Measurements from ENCODE around the gene RXRB. TPM values are rescaled to one million over a fixed set of nuclear protein-coding genes. Genes with fewer than 3 reads are reported as not detected.

Gene RXRB
- total RNA-seq, 2 experiments from 2014 or later, result 44.0 to 45.0 TPM

DNA sequence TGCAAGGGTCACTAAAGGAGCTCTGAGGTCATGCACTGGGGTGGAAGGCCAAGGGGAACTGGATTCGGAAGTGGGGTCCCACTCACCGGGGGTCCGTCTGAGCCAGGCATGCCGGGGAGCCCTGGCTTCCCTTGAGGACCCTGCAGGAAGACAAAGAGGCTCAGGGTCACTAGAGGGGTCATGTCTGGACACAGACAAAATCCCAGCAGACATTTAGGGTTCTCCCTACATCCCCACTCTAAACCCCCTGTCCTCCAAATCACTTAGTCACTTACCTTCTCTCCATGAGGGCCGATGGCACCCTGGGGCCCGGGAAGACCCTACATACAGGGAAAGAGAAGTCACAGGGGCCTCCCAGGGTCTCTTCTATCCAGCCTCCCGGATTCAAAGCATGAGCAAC is 23.6 kb downstream of the RXRB start:
- peaks cover 5% of the 10 kb centered on the region for H3K27me3 Mint-ChIP-seq
- CTCF ChIA-PET, result no interaction called here
- H3K4me1 Mint-ChIP-seq, result no peaks in the 10 kb centered on the region
- no peak overlapping the region for H3K4me3 Mint-ChIP-seq
- H3K36me3 Mint-ChIP-seq (ENCODE audit: low read depth), result no peaks in the 10 kb centered on the region
- H3K27ac Mint-ChIP-seq, result no peak overlapping the region
- POLR2A ChIA-PET, result no interaction called here
- DNase-seq, result no peak
- no peaks in the 10 kb centered on the region for H3K9me3 Mint-ChIP-seq

DNA sequence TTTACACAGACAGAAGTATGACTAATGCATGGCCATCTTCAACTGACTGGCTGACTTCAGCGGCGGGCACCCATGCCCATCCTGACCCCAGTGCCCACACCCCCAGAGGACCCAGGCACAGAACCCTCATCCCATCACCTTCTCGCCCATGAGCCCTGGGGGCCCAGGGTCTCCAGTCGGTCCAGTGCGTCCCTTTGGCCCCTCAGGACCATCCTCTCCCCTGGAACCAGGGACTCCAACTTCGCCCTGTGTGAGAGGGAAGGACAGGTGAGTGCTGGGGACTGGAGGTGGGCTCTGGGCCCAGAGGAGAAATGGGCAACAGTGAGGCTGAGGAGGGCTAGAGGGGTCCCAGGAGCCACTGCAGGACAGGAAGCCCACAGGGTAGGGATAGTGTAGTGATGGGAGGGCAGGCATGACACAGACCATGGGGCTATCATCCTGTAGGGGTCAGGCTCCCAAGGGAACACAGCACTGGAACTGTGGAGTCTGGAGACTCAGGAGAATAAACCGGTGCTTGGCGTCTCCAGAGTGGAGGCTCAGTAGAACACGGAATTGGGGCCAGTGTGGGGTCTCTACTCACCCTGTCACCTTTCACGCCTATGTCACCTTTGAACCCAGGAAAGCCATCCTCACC is 24.9 kb downstream of the RXRB start:
- DNase-seq, result no peak
- Mint-ChIP-seq H3K9me3 (no peaks in the 10 kb centered on the region), H3K4me3 (no peak overlapping the region), H3K27ac (no peak overlapping the region), H3K4me1 (no peaks in the 10 kb centered on the region), H3K27me3 (peaks cover 5% of the 10 kb centered on the region), H3K36me3 (ENCODE audit: low read depth) (no peaks in the 10 kb centered on the region)
- CTCF ChIA-PET, result no interaction called here
- POLR2A ChIA-PET, result no interaction called here

DNA sequence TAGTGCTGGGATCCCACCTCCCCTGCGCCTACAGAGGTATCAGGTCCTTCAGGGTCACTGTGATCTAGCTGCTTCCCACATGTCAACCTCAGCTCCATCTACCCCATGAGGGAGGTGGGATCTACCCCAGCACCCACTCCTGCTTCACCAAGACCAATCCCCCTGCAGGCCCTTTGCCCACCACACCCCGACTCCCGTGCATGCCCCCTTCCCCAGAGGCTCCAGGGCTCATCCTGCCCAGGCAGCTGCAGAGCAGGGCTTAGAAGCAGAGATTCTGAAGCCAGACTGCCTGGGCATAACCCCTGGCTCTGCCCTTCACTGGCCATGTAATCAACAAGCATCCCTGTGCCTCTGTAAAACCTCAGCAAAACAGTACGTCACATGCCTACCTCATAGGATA is 25.7 kb downstream of the RXRB start:
- Mint-ChIP-seq H3K9me3 (no peaks in the 10 kb centered on the region), H3K27me3 (peaks cover 2% of the 10 kb centered on the region), H3K36me3 (ENCODE audit: low read depth) (no peaks in the 10 kb centered on the region), H3K4me3 (no peak overlapping the region), H3K4me1 (no peaks in the 10 kb centered on the region), H3K27ac (no peak overlapping the region)
- no peak for DNase-seq
- ChIA-PET CTCF (no interaction called here), POLR2A (no interaction called here)

- POLR2A ChIA-PET, result interaction anchor here (2.3 kb wide), 1 partner anchor 75 kb away, joined by 9 read pairs; no protein-coding TSS in a partner anchor
- DNase-seq, result no peak
- no peaks in the 10 kb centered on the region for H3K9me3 Mint-ChIP-seq
- peaks cover 2% of the 10 kb centered on the region for H3K27me3 Mint-ChIP-seq
- H3K4me1 Mint-ChIP-seq, result no peaks in the 10 kb centered on the region
- no peaks in the 10 kb centered on the region for H3K36me3 Mint-ChIP-seq (ENCODE audit: low read depth)
- no peak overlapping the region for H3K4me3 Mint-ChIP-seq
- H3K27ac Mint-ChIP-seq, result no peak overlapping the region
- CTCF ChIA-PET, result interaction anchor here (0.6 to 1.8 kb wide), 2 partner anchors 12 to 75 kb away, joined by 3 to 5 read pairs; no protein-coding TSS in a partner anchor
These were observed 26.8 kb downstream of the RXRB start for GRCh38 chr6:33173535-33174180.

DNA sequence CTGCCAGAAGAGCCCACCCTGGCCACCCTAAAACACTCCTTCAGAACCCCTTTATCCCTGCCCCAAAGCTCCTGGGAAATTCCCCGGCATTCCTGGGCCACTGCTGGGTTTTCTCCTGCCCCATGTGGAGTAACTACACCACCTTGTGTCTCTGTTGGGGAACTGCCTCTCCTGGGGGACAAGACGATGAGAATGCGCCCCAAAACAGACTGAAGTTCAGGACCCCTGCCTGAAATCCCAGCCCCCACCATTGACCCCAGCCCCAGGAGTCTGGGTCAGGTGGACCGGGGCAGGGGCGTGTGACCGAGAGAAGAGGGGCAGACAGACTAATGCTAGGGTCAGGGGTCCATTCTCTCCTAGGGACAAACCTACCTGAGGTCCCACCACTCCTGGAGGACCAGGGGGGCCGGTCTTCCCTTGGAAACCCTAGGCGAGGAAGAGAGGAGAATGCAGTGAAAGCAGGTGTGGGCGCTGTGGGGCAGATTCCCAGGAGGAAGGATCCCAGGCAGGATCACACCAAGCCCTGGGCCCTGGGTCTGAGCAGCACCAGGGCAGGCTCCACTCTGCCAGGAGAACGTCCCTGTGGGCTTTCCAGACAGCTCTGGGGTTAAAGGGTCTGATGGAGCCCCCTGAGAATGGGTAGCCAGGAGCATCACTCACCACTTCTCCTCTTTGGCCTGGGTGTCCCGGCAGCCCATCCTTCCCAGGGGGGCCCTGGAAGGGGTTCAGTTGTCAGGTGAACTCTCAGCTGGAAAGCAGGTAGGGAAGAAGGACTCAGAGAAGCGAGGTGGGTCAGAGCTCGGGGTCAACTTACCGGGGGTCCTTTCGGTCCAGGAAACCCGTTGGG is 27.6 kb downstream of the RXRB start:
- Mint-ChIP-seq H3K4me3 (no peak overlapping the region), H3K27ac (no peak overlapping the region), H3K4me1 (no peaks in the 10 kb centered on the region), H3K27me3 (peaks cover 2% of the 10 kb centered on the region), H3K36me3 (ENCODE audit: low read depth) (no peaks in the 10 kb centered on the region), H3K9me3 (no peaks in the 10 kb centered on the region)
- POLR2A ChIA-PET, result interaction anchor here (2.3 kb wide), 1 partner anchor 76 kb away, joined by 9 read pairs; no protein-coding TSS in a partner anchor
- CTCF ChIA-PET, result interaction anchor here (0.6 to 1.8 kb wide), 2 partner anchors 11 to 75 kb away, joined by 3 to 5 read pairs; no protein-coding TSS in a partner anchor
- DNase-seq, result no peak

DNA sequence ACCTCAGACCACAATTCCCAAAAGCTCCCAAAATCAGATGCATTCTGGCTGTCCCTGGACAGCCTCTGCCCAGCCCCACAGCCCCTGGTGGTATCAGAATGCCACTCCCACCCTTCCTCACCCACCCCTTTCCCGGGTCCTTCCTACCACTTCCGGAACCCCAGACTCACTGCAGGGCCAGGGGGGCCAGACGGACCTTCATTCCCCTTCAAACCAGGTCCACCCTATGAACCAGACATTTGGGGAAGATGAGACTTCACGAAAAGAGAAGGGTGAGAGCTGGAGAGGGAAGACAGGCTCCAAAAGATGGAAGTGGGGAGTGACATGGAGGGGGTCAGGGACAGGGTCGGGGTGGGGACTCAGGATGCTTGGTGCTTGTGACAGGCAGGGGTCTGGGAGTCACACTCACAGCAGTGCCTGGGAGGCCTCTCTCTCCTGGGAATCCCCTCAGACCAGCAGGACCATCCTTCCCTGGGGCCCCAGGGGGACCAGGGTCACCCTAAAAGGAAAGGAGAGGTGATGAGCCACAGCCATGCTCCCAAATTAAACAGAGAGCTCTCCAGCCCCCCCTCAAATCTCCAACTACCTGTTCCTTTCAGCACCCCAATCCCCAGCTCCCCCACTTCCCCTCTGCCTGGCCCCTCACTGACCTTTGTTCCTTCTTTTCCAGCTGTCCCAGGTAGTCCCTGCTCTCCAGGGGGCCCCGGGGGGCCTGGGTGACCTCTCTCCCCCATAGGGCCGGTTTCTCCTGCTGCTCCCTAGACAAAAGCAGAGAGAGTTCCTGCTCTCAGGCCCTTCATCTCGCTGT is 28.4 kb downstream of the RXRB start:
- CTCF ChIA-PET, result interaction anchor here (1.0 to 1.8 kb wide), 2 partner anchors 13 to 76 kb away, joined by 3 to 5 read pairs; no protein-coding TSS in a partner anchor

GRCh38 chr6:33171016-33171879 is 29.2 kb downstream of the RXRB start:
- POLR2A ChIA-PET, result no interaction called here
- CTCF ChIA-PET, result interaction anchor here (1.0 kb wide), 1 partner anchor 12 kb away, joined by 3 read pairs; no protein-coding TSS in a partner anchor
- no peaks in the 10 kb centered on the region for H3K4me1 Mint-ChIP-seq
- DNase-seq, result no peak
- peaks cover 2% of the 10 kb centered on the region for H3K27me3 Mint-ChIP-seq
- H3K27ac Mint-ChIP-seq, result no peak overlapping the region
- no peak overlapping the region for H3K4me3 Mint-ChIP-seq
- H3K9me3 Mint-ChIP-seq, result no peaks in the 10 kb centered on the region
- no peaks in the 10 kb centered on the region for H3K36me3 Mint-ChIP-seq (ENCODE audit: low read depth)

More for the DNA sequence above, 28.4 kb downstream of the RXRB start:
- Mint-ChIP-seq H3K9me3 (no peaks in the 10 kb centered on the region), H3K36me3 (ENCODE audit: low read depth) (no peaks in the 10 kb centered on the region), H3K4me1 (no peaks in the 10 kb centered on the region), H3K27me3 (peaks cover 2% of the 10 kb centered on the region), H3K4me3 (no peak overlapping the region), H3K27ac (no peak overlapping the region)
- no peak for DNase-seq
- POLR2A ChIA-PET, result interaction anchor here (2.3 kb wide), 1 partner anchor 77 kb away, joined by 9 read pairs; no protein-coding TSS in a partner anchor

DNA sequence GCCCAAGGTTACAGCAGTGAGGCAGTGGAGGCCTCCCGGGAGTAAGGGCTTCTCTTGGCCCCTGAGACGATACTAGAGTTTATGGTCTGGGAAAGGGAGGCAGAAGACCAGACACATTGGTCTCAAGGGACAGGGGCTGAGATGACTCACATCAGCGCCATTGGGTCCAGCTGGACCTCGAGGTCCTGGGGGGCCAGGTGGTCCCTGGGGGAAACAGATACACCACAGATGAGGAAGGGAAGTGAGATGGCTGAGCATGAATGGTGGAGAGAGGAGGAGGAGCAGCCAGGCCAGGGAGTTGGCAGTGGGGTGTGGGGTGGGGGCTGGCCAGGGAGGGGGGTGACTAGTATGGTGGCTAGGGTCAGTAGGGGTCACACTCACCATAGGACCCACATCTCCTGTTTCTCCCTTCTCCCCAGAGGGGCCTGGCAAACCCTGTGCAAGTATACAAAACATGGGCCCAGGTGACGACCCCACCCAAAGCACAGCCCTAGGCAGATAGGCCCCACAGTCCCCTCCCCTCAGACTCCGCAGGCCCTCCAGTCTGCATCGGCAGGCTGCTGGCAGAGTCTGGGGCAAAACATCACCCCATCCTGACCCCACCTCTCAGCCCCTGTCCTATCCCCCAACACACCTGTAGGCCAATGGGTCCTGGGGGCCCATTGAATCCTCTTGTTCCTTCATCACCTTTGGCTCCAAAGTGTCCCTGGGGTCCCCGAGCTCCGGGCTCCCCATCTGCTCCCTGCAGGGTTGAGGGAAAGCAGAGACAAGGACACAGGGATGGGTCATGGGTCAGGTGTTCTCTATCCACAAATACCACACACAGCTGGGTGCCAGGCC is 30.1 kb downstream of the RXRB start:
- Mint-ChIP-seq H3K4me1 (no peaks in the 10 kb centered on the region), H3K4me3 (no peak overlapping the region), H3K9me3 (no peaks in the 10 kb centered on the region), H3K36me3 (ENCODE audit: low read depth) (no peaks in the 10 kb centered on the region), H3K27ac (no peak overlapping the region), H3K27me3 (peaks cover 2% of the 10 kb centered on the region)
- ChIA-PET CTCF (no interaction called here), POLR2A (no interaction called here)
- no peak for DNase-seq

DNA sequence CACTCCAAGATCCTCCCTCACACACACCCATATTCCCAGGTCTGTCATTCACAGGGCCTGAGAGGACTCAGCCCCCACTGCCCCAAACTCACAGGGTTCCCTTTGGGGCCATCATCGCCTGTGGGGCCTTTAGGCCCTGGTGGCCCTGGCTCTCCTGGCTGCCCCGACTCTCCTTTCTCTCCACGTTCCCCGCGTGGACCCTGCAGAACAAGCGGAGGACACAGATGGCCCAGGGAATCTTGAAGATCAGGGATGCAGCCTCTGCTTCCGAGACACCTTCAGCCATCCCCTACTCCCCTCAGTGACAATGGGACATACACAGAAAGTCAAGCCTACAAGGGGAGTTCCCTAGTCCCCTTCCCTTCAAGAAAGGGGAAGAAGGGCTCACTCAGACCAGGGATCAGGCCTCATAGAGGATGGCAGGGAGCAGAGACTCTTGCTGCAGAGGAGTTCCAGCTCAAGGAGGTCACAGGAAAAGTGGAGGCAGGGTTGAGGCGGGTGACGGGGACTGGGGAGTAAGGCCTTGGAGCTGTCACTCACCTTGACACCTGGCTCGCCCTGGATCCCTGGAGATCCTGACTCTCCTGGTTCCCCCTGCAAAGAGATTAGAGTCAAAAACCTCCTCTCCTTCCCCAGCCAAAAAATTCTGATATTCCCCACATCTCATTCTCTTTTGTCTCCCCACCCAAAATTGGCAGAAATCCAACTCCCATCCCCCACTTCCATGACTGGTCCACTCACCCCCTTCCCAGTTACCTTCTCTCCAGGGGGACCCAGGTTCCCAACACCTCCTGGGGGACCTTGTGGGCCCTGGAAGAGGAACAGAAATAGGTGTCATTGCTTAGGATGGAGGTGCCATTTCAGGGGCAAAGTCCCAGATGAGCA is 30.9 kb downstream of the RXRB start:
- ChIA-PET CTCF (no interaction called here), POLR2A (no interaction called here)
- Mint-ChIP-seq H3K27ac (no peak overlapping the region), H3K4me3 (no peak overlapping the region), H3K4me1 (no peaks in the 10 kb centered on the region), H3K27me3 (no peaks in the 10 kb centered on the region), H3K9me3 (no peaks in the 10 kb centered on the region), H3K36me3 (ENCODE audit: low read depth) (no peaks in the 10 kb centered on the region)
- no peak for DNase-seq

DNA sequence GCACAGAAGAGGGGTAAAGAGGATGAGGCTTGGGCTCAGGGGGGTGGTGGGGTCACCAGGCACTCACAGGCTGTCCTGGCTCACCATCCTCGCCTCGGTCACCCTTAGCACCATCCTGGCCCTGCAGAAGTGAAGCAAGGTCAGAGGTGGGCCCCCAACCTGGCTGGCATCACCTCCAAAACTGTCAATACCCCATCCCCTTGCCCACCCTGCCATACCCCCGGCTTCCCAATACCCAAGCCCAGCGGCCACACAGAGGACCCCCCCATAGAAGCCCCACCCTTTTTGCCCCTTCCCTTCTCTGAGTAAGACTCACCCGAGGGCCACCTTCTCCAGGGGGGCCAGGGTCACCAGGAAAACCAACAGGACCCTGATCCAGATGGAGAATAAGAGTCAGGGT is 31.8 kb downstream of the RXRB start:
- no peak overlapping the region for H3K27ac Mint-ChIP-seq
- ChIA-PET CTCF (no interaction called here), POLR2A (interaction anchor here (0.7 kb wide), 1 partner anchor 93 kb away, joined by 3 read pairs; the partner anchor contains the start of gene HLA-DPB1)
- H3K4me1 Mint-ChIP-seq, result no peaks in the 10 kb centered on the region
- H3K36me3 Mint-ChIP-seq (ENCODE audit: low read depth), result no peaks in the 10 kb centered on the region
- no peak for DNase-seq
- no peaks in the 10 kb centered on the region for H3K9me3 Mint-ChIP-seq
- peaks cover 3% of the 10 kb centered on the region for H3K27me3 Mint-ChIP-seq
- H3K4me3 Mint-ChIP-seq, result no peak overlapping the region

- H3K36me3 Mint-ChIP-seq (ENCODE audit: low read depth), result no peaks in the 10 kb centered on the region
- H3K9me3 Mint-ChIP-seq, result no peaks in the 10 kb centered on the region
- peaks cover 3% of the 10 kb centered on the region for H3K27me3 Mint-ChIP-seq
- no peak for DNase-seq
- ChIA-PET POLR2A (interaction anchor here (0.7 kb wide), 1 partner anchor 93 kb away, joined by 3 read pairs; the partner anchor contains the start of gene HLA-DPB1), CTCF (no interaction called here)
- no peaks in the 10 kb centered on the region for H3K4me1 Mint-ChIP-seq
- no peak overlapping the region for H3K27ac Mint-ChIP-seq
- H3K4me3 Mint-ChIP-seq, result no peak overlapping the region
These were observed 32.2 kb downstream of the RXRB start for GRCh38 chr6:33168284-33168601.

Data from activated CD4-positive, alpha-beta memory T cell treated with anti-CD3 and anti-CD28 coated beads, Interleukin-2, amount 10 ng/mL, durations not matched to agents 7 days and 5 days (primary cell).